Calu3 (cell line): Measurements from ENCODE around the gene NIFK. TPM values are rescaled to one million over a fixed set of nuclear protein-coding genes. Genes with fewer than 3 reads are reported as not detected.
"Not testable (repeated sequence)": the region's sequence is repeated elsewhere in the genome, so short reads cannot be mapped to it uniquely, and the experiment has no call there.

Experiments
- BruUV-seq: library from RNA; stranded (reverse); fragments of 400-500 nt; replicated peaks from 2 replicates; lab custom pipeline; 2021; lab: Mats Ljungman, UMichigan
- CTCF ChIA-PET: fragments of 300-600 bp; sonication (Branson Sonifier 250); formaldehyde crosslinking; loops from one replicate; lab custom pipeline; 2022; ENCODE audit warnings: antibody characterized with exemption; lab: Charles Lee
- DNase-seq: peaks from one replicate; pipeline ENCODE4 v3.0.0; 2022
- H3K27ac Mint-ChIP-seq: one replicate; pipeline ENCODE4 v1.8.0; 2022; ENCODE audit warnings: mixed read lengths; ENCODE audit not compliant: unreplicated experiment
- H3K27me3 Mint-ChIP-seq: one replicate; pipeline ENCODE4 v1.8.0; 2022; ENCODE audit warnings: mixed read lengths; ENCODE audit not compliant: unreplicated experiment
- H3K36me3 Mint-ChIP-seq: one replicate; pipeline ENCODE4 v1.8.0; 2022; ENCODE audit warnings: mild to moderate bottlenecking, moderate library complexity, mixed read lengths; ENCODE audit not compliant: insufficient read depth, unreplicated experiment
- H3K4me1 Mint-ChIP-seq: one replicate; pipeline ENCODE4 v1.8.0; 2022; ENCODE audit warnings: mild to moderate bottlenecking, low read depth, mixed read lengths; ENCODE audit not compliant: unreplicated experiment
- H3K4me3 Mint-ChIP-seq: one replicate; pipeline ENCODE4 v1.8.0; 2022; ENCODE audit warnings: mild to moderate bottlenecking, low read depth, moderate library complexity, mixed read lengths; ENCODE audit not compliant: unreplicated experiment
- H3K9me3 Mint-ChIP-seq: one replicate; pipeline ENCODE4 v1.8.0; 2022; ENCODE audit warnings: low read depth, mixed read lengths; ENCODE audit not compliant: unreplicated experiment
- CTCF ChIP-seq: fragments of 200-600 bp; IDR thresholded peaks from one replicate; pipeline ENCODE4 v1.8.0; 2022; ENCODE audit warnings: antibody characterized with exemption; ENCODE audit not compliant: unreplicated experiment
- intact Hi-C: fragments of 100-400 bp; cut with micrococcal nuclease; formaldehyde crosslinking; loops from one replicate; pipeline ENCODE4 v1.10.0; 2022; ENCODE audit not compliant: unreplicated experiment
- total RNA-seq: library from RNA; stranded (reverse); gene quantifications from 2 replicates; pipeline ENCODE4 v1.2.3, GENCODE V29; 2022

Gene NIFK
- total RNA-seq, 1 experiment from 2014 or later: 82.9 TPM

DNA sequence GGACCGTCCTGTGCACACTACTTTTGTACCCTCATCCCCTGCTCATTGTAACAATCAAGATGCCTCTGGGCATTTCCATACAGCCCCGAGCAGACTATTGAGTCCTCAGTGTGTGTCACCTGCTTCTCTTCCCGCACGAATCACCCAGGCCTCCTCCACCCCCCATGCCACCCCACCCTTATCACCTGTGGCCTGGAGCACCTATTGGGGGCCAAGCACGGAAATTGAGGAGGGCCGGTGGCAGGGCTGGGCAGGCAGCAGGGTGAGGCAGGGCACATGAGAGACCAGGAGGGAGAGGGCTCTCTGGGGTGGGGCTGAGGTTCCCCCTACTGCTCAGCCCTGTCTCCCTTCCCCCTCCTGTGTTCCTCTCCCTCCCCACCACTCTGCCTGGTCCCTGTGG, 4.3 kb upstream of the NIFK start:
- Mint-ChIP-seq H3K27ac (no peak overlapping the region), H3K4me1 (peaks cover 4% of the 10 kb centered on the region), H3K9me3 (no peaks in the 10 kb centered on the region), H3K27me3 (peaks cover 12% of the 10 kb centered on the region), H3K36me3 (peaks cover 21% of the 10 kb centered on the region), H3K4me3 (no peak overlapping the region)
- no TSS peak for BruUV-seq
- intact Hi-C loops: no loop called here
- CTCF ChIA-PET: no interaction called here
- no peak for DNase-seq
- TF ChIP-seq CTCF: no peak

GRCh38 chr2:121736140-121736461, 574 bp downstream of the NIFK start:
- intact Hi-C loops: no loop called here
- Mint-ChIP-seq H3K4me1 (peaks cover 16% of the 10 kb centered on the region), H3K27ac (peak overlapping the region; percentile 96), H3K9me3 (no peaks in the 10 kb centered on the region), H3K4me3 (peak overlapping the region; percentile 99), H3K36me3 (peaks cover 62% of the 10 kb centered on the region), H3K27me3 (peaks cover 10% of the 10 kb centered on the region)
- CTCF ChIA-PET: interaction anchor here (0.6 to 2.5 kb wide), 12 partner anchors 9 to 450 kb away, joined by 3 to 11 read pairs (median 4); partner anchors contain the start of genes RNU4ATAC and TSN
- no peak for TF ChIP-seq CTCF
- TSS peak; percentile 54 for BruUV-seq
- DNase-seq: no peak

DNA sequence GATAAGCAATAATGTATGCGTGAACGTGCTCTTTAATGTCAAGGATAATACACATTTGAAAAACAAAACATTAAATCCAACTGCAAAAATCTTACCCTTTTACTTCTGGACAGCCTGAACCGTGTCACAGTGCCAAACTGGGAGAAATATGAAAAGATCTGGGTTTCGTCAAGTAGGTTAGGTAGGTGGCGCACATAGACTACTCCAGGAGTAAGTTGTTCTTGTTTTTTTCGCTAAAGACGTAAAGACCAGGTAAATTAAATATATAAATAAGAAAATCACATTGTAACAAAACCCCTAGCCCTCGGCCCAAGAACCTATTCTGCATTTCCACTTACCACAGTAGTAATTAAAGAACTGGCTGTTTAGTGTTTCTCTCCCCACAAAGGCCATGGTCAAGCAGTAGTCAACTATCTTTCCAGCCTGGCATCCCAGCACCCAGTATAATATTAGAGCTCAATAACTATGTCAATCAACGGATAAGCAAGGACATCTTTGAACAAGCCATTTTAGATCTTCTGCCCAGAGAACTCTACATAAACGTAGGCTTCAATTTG, 1.1 kb downstream of the NIFK start:
- intact Hi-C loops: no loop called here
- no peak for DNase-seq
- no TSS peak for BruUV-seq

DNA sequence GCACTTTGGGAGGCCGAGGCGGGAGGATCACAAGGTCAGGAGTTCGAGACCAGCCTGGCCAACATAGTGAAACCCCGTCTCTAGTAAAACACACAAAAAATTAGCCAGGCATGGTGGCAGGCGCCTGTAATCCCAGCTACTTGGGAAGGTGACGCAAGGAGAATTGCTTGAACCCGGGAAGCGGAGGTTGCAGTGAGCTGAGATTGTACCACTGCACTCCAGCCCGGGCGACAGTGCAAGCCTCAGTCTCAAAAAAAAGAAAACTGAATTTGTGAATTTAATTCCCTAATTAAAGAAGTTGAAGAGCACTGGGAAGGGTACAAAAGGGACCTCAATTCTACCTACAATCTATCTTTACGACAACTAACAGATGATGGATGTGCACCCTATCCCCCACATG, 2.1 kb downstream of the NIFK start:
- DNase-seq, H3K9me3 Mint-ChIP-seq, BruUV-seq, H3K4me3 Mint-ChIP-seq, H3K27me3 Mint-ChIP-seq, H3K27ac Mint-ChIP-seq, CTCF ChIA-PET, intact Hi-C loops: not testable (repeated sequence)
- peaks cover 77% of the 10 kb centered on the region for H3K36me3 Mint-ChIP-seq
- peaks cover 17% of the 10 kb centered on the region for H3K4me1 Mint-ChIP-seq

More for the DNA sequence above, 1.1 kb downstream of the NIFK start:
- peak; percentile 11 for TF ChIP-seq CTCF
- peak overlapping the region; percentile 99 for H3K4me3 Mint-ChIP-seq
- peaks cover 17% of the 10 kb centered on the region for H3K4me1 Mint-ChIP-seq
- no peaks in the 10 kb centered on the region for H3K9me3 Mint-ChIP-seq
- H3K27me3 Mint-ChIP-seq: peaks cover 5% of the 10 kb centered on the region
- peak overlapping the region; percentile 96 for H3K27ac Mint-ChIP-seq
- peaks cover 67% of the 10 kb centered on the region for H3K36me3 Mint-ChIP-seq
- CTCF ChIA-PET: interaction anchor here (1.1 to 2.5 kb wide), 4 partner anchors 9 to 204 kb away, joined by 3 to 11 read pairs (median 8); partner anchors contain the start of genes RNU4ATAC and TSN

GRCh38 chr2:121731366-121731765, 5.3 kb downstream of the NIFK start:
- no peak for DNase-seq
- CTCF ChIA-PET: no interaction called here
- no peaks in the 10 kb centered on the region for H3K9me3 Mint-ChIP-seq
- BruUV-seq: no TSS peak
- peaks cover 89% of the 10 kb centered on the region for H3K36me3 Mint-ChIP-seq
- no peaks in the 10 kb centered on the region for H3K27me3 Mint-ChIP-seq
- no peak overlapping the region for H3K4me3 Mint-ChIP-seq
- intact Hi-C loops: no loop called here
- no peak for TF ChIP-seq CTCF
- peaks cover 17% of the 10 kb centered on the region for H3K4me1 Mint-ChIP-seq
- no peak overlapping the region for H3K27ac Mint-ChIP-seq
